NCI-H187 treated with DMSO at 0.1 percent for 48 hours (cell line): ENCODE measurements around the gene CMIP.

Source experiments
- DNase-seq: peaks from one replicate; lab custom pipeline; 2025; lab: John Stamatoyannopoulos, UW

CMIP gene

GRCh38 chr16:81640681-81641070, 196.1 kb downstream of the CMIP start:
- DNase-seq = no peak

DNA sequence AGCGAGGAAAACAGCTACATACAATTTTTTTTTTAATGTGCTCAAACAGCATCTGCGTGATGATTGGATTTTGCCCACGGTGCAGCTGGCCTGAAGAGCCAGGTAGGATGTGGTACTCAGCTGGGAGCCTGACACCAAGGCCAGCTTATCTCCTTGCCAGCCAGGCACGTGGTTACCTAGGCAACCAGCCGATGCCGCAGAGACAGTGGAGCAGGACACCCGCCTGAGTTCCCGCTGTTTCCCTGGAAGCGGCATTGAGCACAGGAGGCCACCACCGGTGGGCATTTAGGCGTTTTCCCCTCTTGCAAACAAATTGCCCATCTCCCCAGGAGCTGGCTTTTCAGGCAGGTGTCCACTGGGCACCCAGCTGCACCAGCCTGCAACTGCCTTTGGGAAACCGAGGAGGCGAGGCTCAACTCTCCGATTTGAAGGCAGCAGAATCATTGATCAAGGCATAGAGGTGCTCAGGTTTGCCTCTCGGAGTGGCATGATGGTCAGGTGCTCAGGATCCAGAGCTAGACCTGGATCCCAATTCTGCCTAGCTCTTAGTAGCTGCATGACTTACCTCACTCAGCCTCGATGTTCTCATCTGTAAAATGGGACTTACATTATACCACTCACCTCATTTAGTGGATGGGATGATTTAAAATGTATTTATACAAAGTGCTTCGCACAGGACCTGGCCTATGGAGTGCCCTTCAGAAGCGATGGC, 196.9 kb downstream of the CMIP start:
- DNase-seq = no peak

DNA sequence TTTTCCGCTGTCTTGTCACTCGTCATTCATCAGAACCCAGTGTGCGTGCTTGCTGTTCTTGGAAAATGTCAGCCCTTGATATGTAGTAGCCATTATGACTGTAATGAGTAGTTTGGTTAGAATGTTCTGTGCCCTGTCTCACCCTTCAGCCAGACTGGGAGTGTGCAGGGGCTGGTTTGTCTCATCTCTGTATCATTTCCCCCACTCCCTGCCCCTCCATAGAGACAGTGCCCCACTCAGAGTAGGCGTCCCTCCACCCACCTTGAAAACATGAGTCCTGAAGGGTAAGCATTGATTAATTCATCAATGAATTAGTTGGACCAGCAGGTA, 197.5 kb downstream of the CMIP start:
- DNase-seq = no peak

- DNase-seq = no peak
Measured at GRCh38 chr16:81642943-81643342, 198.3 kb downstream of the CMIP start.

DNA sequence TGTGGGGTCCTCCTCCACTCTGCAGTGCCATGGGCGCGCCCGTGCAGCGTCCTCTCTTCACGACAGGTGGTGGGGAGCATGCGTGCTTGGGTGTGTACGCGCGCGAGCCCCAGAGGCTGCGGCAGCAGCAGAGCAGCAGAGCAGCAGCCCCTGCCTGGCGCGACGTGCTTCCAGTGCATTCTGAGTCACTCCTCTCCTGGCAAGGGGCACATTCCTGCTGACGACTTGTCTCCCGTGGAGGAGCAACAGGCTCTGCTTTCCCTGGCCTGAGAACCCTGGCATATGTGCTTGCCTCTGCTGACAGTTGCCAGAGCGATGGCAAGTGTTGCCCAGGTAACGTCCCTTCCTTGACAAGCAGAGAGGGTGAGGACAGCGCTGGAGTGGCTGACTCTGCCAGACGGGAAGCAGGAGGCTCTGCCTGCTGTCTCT, 200.7 kb downstream of the CMIP start:
- DNase-seq = peak; percentile 59

DNA sequence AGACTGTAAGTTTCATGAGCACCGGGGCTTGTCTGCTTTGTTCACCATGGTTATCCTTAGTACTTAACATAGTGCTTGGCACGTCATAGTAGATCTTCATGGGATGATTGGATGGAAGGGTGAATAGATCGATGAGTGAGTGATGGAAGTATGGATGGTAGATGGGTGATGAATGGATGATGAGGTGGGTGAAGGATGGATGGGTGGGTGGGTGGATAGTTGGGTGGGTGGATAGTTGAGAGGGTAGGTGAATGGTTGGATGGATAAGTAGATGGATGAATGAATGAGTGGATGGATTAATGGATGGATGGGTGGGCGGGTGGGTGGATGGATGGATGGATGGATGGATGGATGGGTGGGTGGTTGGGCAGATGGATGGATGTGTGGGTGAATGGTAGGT, 201.3 kb downstream of the CMIP start:
- no peak for DNase-seq

- no peak for DNase-seq
Measured at GRCh38 chr16:81646561-81646960, 202.0 kb downstream of the CMIP start.

DNA sequence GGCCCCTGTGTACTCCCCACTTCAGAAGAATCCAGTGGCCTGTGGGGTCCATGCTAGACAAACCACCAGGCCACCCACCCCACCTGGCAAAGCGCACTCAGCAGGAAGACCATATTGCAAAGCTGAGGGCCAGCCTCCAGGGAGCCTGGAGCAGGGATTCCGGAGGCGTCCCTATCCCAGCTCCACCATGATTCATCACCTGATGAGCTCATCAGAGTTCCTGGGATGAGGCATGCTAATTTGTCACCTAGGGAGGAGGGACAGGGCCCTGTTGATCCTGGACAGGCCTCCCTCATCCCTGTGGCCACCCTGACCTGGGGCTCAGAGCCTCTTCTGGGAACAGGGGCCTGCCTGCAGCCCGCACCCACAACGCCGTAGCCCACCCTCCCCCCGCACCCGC, 202.9 kb downstream of the CMIP start:
- no peak for DNase-seq

DNA sequence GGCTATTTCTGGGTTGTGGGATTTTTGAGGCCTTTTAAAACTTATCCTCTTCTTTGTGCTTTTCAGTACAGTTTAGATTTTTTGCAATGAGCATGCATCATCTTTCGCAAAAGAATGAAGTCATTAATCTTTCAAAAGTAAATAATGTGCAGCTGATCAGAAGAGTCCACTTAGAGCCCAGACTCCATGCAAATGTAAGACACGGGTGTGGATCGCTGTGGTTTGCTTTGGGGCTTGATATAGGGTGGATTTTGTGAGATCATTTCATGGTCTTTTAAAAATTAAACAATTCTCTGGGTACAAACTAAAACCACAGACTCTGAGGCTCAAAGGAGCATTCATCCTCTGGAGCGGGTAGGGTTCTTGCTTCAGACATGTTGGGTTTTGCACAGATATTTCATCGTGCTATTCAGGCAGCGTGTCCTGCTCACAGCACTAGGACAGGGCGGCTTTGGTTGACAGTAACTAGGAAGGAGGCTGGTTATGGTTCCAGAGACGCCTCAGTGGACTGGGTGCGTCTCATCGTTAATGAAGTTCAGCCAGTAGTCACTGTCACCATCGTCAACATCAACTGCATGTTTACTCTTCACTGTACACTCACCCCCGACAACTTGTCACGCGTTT, 205.1 kb downstream of the CMIP start:
- DNase-seq = no peak

GRCh38 chr16:81650281-81650680, 205.7 kb downstream of the CMIP start:
- no peak for DNase-seq

- DNase-seq = no peak
Measured at GRCh38 chr16:81650982-81651562, 206.5 kb downstream of the CMIP start.

- no peak for DNase-seq
Measured at GRCh38 chr16:81651758-81652718, 207.4 kb downstream of the CMIP start.

GRCh38 chr16:81652798-81653505, 208.3 kb downstream of the CMIP start:
- DNase-seq = no peak

DNA sequence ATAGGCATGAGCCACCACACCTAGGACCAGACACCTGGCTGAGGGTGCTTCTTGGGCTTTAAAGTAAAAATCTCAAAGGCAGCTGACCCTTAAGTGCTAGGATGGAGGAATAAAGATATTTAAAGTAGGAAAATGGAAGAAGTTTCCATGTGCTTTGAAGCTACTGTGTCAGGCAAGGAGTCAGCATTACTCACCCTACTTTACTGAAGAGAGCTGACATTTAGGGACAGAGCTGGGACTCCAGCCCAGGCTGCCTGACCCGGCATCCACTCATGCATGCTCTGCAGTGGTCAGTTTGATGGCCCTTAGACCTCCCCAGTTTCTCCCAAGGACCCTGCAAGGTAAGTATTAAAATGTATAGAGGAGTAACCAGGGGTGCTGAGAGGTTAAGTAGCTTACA, 209.7 kb downstream of the CMIP start:
- no peak for DNase-seq

DNA sequence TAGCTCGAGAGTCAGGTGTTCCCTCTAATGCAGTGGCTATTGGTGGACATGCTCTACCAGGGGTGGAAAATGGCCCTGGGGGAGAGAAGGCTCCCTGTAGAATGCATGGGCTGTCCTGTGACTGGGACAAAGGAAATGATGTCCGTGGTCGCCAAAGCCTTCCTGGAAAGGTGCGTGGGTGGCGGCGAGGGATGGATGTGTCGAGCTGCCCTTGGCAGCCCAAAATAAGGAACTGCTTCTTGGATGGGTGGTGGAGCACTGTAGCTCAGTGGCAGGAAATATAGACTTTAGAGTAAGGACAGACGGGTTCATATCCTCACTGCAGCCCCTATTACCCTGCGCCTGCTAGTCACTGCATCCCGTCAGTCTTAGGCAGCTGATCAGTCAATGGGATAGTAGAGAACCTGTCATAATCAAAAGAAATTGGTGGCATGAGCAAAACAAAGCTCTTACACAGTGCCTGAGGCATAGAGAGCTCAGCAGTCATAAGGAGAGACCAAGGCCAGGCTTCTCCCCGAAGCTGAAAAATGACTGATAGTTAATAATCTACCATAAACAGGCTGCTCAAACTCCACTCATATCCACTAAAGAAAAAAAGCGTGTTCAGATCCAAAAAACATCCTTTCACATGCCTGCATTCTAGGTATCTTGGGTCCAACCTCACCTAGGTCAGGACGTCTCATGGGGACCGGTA, 211.0 kb downstream of the CMIP start:
- no peak for DNase-seq

GRCh38 chr16:81657224-81657623, 212.6 kb downstream of the CMIP start:
- no peak for DNase-seq

- no peak for DNase-seq
Measured at GRCh38 chr16:81657781-81658180, 213.2 kb downstream of the CMIP start.

DNA sequence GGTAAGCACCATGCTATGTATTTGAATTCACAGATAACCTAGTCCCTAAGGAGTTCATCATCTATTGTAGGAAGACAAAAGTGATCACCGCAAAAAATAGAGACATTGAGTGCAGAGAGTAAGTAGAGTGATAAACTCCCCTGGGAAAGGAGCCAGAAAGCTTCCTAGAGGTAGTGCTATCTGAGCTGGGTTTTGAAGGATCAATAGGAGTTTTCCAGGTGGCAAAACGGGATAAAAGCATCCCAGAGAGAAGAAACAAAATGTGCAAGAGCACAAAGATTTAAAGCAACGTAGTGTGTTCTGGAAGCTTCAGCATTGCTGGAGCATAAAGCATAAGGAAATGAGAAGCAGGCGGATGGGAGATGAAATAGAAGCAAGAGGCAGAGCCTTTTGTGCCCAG, 213.8 kb downstream of the CMIP start:
- no peak for DNase-seq

- no peak for DNase-seq
Measured at GRCh38 chr16:81659249-81659648, 214.6 kb downstream of the CMIP start.

- DNase-seq = no peak
Measured at GRCh38 chr16:81661082-81661481, 216.5 kb downstream of the CMIP start.

- DNase-seq = no peak
Measured at GRCh38 chr16:81664153-81664552, 219.5 kb downstream of the CMIP start.
